CD4-positive, alpha-beta T cell treated with Interleukin-4 for 4 hours (primary cell): Measurements from ENCODE around the gene MRPS26.

Source experiments
- DNase-seq: peaks from one replicate; pipeline ENCODE4 v3.0.0-alpha.2; 2020

Gene MRPS26

DNA sequence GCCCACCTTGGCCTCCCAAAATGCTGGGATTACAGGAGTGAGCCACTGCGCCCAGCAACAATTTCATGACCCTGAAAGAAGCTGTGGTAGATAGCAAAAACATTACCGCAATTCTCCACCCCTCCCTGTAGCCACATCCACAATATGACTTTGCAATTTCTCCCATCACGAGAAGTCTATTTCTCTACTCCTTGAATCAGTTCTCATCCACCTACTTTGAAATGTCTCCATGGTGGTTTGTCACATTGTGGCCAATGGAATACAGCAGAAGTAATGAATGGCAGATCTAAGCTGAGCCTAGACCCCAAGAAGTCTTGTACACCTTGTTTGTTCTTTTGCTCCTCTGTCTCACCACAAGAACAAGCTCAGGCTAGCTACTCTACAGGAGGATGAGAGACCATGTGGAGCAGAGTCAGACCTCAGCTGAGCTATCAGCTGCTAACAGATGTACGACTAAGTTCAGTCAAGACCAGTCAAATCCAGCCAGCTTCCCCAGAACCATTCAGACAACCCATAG, 31.8 kb downstream of the MRPS26 start:
- no peak for DNase-seq

DNA sequence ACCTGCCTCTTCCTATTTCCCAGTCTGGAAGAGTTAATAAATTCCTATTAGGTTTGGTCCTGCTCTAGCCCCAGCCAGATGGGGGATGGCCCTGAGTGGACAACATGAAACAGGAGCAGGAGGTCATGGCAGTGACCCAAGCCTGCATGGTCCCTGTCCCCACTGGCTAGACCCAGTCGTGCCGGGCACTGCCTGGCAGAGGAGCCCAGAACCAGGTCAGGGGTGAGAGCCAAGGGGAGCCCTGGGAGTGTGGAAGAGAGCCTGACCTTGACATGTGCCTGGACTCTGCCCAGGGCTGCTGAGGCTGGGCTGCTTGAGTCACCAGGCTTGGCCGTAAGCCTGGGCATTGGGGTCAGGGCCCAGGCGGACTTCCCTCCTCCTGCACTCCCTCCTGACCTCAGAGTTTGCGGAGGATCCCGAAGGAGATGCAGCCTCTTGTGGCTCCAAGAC, 35.1 kb downstream of the MRPS26 start:
- DNase-seq: no peak

DNA sequence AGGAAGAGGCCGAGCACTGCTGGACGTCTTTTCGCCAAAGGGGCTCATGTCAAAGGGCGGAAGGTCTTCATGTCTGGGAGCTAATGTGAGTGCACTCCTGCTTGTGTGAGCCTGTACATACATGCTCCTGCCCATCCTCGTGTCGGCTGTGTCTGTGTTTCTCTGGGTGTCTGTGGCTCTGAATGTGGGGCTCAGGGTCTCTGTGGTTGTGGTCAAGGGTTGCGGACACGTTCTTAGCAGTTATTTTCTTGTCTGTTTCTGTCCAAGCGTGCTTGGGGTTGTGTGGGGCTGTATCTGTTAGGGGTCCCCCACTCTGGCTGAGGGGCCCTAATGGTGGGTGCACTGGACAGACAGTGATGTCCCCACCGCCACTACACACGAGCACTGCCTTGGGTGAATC, 35.8 kb downstream of the MRPS26 start:
- no peak for DNase-seq

DNA sequence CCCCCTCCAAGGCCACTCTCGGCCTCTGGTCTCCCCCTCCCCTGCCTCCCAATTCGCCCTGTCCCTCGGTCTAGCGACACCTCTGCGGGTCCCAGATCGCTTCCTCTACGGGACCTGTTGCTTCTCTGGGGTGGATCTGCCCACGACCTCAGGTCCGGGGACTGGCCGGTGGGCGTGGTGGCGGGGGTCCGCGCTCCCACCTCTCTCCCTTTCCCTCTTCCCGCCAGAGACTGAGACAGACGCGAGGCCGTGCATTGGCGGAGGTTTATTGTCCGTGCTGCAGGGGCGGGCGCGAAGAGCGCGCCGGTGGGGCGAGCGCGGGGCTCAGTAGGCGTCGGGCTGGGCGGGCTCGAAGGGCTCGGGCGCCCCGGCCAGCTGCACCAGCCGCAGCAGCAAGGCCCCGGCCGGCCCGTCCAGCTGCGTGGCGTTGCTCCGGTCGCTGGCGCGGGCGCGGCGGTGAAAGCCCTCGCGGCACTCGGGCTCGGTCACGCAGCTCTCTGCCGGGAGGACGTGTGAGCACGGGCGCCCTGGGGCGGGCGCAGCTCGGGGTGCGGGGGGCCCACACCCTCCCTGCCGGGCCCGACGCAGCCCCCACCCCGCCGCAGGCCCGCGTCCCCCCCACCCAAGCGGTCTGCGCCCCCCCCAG, 36.6 kb downstream of the MRPS26 start:
- DNase-seq: no peak

DNA sequence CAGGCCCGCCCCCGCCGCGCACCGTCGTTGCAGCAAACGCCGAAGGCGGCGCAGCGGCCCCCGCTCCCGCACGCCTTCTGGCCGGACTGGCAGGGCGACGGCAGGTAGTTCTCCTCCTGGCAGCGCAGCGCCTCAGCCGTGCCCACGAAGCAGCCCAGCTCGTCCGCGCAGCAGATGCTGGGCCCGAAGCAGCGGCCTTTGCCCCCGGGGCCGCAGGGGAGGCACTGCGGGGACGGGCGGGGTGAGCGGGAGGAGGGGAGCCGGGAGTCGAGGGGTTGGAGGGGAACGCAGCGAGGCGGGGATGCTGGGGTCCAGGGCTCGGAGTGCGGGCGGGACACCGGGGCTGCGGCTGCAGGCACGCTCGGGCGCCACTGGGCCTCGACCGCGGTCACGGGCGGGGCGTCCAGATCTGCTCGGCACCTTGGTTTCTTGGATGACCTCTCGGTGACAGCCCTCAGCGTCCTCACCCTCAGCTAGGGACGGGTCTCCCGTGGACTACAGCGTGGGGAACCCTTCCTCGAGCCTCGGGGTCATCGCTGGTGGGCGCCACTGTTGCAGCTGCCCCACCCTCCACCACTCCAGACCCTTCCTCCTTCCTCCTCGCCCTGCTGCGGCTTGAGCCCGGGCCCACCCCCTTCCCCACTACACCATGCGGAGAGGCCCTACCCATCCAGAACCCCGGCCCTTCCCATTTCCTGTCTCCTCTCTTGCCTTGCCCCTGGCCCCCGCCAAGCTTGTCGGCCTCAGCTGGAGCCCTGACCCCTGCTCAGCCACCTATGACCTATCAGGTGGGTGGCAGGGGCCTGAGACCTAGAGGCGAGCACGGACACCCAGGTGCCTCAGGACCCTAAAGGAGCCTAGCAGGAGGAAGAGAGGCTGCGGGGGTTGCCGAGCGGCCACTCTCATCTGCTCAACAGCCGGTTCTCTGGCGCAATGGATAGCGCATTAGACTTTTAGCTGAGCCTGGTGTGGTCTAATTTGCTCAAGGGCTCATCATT, 37.4 kb downstream of the MRPS26 start:
- no peak for DNase-seq

DNA sequence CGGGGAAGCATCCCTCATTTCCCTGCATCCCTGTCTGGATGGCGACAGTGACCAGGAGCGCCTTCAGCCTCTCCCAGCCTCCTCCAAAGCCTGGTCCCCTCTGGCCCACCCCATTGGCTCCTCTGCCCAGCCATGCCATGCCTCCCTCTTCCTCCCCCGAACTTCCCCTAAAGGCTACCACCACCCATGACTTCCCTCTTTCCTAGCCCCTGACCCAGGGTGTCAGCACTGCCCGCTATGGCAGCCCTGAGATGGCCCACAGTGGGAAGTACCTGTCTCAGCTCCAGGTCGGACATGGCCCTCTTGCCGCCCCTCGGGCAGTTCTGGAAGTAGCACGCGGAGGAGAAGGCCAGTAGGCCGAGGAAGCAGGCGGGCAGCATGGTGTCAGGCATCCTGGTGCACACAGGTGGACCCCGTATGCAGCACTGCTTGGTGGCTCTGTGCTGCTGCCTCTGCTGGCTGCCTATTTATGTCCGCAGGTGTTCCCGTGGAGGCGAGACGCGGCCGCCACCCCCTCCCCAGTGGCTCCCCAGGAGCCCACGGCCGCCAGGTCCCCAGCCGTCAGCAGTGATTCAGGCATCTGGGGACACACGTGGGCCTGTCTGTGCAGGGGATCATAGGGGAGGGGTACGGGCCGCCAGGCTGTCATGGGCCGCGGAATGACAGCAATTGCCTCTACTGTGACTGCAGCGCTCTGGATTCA, 38.6 kb downstream of the MRPS26 start, which contains the start of gene AVP:
Gene AVP, minus strand, starts transcription at position 442 of the 703 bp plus-strand sequence. Its CDS starts 50 bp downstream, at position 392.
- no peak for DNase-seq

DNA sequence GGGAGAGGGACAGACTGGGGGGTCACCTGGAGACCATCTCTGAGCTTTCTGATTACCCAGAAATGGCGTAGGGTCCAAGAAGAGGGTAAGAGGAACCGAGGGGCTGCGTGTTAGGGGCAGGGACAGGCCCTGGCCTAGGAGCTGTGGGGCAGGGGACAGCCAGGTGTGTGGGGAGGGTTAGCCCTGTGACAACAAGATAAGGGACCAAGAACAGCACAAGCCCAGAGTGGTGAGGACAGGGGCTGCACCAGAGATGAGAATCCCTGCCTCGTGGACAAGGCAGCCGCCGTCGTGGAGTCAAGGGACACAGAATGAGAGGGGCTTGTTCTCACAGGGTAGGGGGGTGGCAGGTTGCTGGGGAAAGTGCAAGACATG, 39.1 kb downstream of the MRPS26 start:
- no peak for DNase-seq

DNA sequence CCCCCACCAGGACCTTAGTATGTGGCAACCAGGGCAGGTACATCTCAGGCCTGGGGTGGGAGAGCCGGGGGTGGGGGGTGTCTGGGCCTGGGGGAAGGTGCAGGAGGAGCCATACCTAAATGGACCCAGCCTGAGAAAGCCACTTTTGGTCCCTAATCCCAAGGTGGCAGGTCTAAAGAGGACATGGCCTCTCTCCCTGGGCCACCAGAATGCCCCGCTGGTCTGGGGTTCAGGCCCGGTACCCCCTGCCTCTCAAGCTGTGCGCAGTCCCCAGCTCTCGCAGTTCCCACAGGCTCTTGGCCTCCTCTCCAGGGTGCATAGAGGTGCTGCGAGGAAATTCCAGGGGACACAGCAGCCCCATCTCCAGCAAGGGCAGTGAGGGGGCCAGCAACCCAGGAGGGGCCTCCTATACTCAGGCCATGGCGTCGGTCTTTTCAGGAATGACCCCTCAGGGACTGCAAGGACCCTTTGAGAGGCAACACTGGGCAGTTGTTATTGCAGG, 39.8 kb downstream of the MRPS26 start:
- DNase-seq: no peak

DNA sequence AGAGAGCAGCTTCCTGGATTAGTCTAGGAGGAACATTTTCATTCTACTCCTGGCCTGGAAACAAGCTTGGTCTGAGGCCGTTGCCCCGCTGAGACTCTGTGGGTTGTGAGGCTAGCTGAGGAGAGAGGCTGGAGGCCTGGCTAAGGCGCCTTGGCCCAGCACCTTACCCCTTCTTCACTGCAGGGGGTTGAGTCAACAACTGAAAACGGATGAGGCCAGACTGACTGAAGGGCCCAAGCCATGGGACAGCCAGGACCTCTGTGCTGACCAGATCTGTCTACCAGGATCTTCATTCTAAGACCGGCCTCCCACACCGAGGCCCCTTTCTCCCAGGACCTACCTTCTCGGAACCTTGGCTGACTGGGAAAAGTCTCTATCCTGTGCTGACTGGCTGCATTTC, 42.2 kb downstream of the MRPS26 start:
- no peak for DNase-seq

DNA sequence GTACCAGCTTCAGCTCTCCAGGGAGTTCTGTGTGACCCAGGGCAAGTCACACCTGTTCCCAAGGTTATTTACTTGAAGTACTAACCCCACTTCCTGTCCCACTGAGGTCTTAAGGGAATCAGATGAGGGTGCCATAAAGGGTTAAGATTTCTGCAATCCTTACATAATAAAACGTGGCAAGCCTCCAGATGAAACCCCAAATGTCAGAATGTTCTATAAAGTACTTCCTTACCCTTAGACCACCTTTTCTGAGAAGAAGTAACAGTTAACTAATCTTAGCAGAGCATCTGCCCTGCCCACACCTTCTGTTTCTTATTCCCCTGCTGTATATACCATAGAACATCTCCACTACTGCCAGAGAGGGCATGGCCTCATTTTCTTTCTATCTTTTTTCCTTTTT, 44.7 kb downstream of the MRPS26 start:
- DNase-seq: no peak

DNA sequence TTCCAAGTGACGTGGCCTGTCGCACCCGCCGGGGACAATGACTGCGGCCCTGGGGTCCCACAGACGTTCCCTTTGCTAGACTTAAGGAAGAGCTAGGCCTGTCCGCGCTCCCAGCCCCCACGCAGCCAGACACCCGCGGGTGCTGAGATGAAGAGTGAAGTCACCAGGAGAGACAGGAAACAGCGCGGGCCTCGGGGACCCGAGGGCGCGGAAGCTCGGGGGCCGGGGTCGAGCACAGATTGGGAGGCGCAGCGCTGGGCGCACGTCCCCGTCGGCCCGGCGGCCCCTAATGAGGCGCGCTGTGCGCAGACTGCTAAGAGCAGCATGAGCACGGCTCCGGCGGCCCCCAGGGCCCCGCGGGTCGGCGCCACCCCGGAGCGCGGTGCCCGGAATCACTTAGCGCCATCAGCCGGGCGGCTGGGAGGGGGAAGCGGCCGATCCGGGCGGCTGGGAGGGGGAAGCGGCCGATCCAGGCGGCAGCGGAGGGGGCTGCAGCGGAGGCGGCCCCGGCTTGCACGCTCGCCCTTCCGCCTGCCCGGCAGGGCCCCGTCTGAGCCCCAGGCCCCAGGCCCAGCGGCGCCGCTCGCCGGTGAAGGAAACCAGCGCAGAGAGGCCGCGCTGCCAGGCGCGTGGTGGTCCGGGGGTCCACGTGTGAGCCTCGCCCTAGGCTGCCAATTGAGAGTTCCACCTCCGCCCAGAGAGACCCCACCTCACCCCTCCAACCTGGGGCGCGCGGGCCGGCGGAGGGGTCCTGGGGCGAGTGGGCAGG, 46.9 kb downstream of the MRPS26 start:
- DNase-seq: no peak

DNA sequence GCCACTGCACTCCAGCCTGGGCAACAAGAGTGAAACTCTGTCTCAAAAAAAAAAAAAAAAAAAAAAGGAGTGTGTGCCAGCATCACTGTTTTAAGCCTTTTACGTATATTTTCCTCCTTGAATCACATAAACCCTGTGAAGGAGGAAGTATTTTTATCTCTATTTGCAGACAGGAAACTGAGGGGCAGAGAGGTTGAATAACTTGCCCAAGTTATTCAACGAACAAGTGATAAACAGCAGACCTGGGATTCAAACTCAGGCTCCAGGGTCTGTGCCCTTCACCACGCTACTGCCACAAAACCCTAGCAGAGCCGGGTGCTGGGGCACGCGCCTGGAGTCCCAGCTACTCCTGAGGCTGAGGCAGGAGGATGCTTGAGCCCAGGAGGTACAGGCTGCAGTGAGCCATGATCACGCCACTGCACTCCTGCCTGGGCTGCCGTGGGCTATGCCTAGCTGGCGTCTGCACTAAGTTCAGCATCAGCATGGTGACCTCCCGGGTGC, 48.1 kb downstream of the MRPS26 start:
- DNase-seq: peak; percentile 15

DNA sequence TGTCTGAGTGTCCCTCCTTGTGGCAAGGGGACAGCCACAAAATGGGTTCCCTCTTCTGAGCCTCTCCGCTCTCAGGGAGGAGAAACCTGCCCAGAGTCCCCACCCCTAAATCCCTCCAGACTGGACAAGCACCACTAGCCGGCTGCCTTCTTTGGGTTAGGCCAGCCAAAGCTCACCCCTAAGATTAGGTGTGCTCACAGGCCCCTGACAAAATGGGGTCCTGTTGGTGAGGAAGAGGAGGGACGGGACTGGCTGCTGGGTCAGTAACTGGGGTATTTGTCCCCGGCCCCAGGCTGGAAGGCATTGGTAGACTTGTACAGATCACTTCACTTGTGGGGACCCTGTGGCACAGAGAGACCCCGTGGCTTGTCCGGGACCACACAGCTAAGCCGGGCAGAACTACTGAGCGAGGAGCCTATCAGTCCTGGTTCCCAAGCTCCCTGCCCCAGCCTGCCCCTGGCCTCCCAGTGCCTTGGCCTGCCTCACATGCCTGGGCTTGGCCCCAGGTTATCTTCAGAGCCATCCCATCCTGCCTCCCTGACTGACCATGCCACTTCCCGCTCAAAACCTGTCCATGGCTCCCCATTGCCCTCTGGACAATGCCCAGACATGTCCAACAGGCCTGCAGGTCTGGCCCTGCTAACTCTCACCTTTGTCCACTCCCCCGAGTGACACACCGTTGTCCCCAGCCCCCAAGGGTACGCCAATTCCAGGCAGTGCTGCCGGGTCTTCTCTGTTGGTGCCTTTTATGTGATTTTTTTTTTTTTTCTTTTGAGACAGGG, 49.2 kb downstream of the MRPS26 start:
- DNase-seq: no peak
